PC-3 (cell line): ENCODE data around the gene ABCA3. TPM values are rescaled to one million over a fixed set of nuclear protein-coding genes. Genes with fewer than 3 reads are reported as not detected.
A peak's percentile ranks its signal among the peaks of the same experiment; 100 is the strongest.

ENCODE experiments used
- ATAC-seq: fragments of 200-7000 bp; cut with Tn5 transposase; 2 replicates; pipeline ENCODE4 v1.9.1; 2020; ENCODE audit warnings: mild to moderate bottlenecking, moderate library complexity
- BruUV-seq: library from RNA; stranded (reverse); fragments of 400-500 nt; replicated peaks from 2 replicates; lab custom pipeline; 2021; lab: Mats Ljungman, UMichigan
- CTCF ChIA-PET: fragments of 300-600 bp; sonication (Branson Sonifier 250); formaldehyde crosslinking; loops from one replicate; lab custom pipeline; 2022; ENCODE audit warnings: antibody characterized with exemption; lab: Charles Lee
- POLR2A ChIA-PET: fragments of 300-600 bp; sonication (Branson Sonifier 250); formaldehyde crosslinking; loops from one replicate; lab custom pipeline; 2022; ENCODE audit warnings: antibody characterized with exemption; ENCODE audit not compliant: unreplicated experiment; lab: Charles Lee
- DNase-seq: peaks from one replicate; pipeline ENCODE4 v3.0.0-alpha.2; 2015
- H2AFZ ChIP-seq: fragments of 300-600 bp; sonication (generic); 2 replicates; pipeline ENCODE4 v1.6.0; 2016; ENCODE audit warnings: antibody characterized with exemption, low read length
- H3F3A ChIP-seq: fragments of 300-600 bp; sonication (generic); one replicate; pipeline ENCODE4 v1.6.0; 2017; ENCODE audit warnings: antibody characterized with exemption, low read length, control low read depth, mild to moderate bottlenecking; ENCODE audit not compliant: unreplicated experiment
- H3K27ac ChIP-seq: fragments of 300-600 bp; sonication (generic); 2 replicates; pipeline ENCODE4 v1.5.1; 2016; ENCODE audit warnings: mild to moderate bottlenecking, low read length
- H3K27me3 ChIP-seq: fragments of 300-600 bp; sonication (generic); 2 replicates; pipeline ENCODE4 v1.6.1; 2016; ENCODE audit warnings: low read length, mixed read lengths
- H3K36me3 ChIP-seq: fragments of 300-600 bp; sonication (generic); 2 replicates; pipeline ENCODE4 v1.6.1; 2016; ENCODE audit warnings: low read depth, mixed run types, low read length, mixed read lengths
- H3K4me1 ChIP-seq: fragments of 300-600 bp; sonication (generic); 2 replicates; pipeline ENCODE4 v1.5.1; 2016; ENCODE audit warnings: low read length; ENCODE audit not compliant: insufficient read depth
- H3K4me2 ChIP-seq: fragments of 300-600 bp; sonication (generic); 2 replicates; pipeline ENCODE4 v1.6.0; 2016; ENCODE audit warnings: low read length
- H3K4me3 ChIP-seq: fragments of 300-600 bp; sonication (generic); 2 replicates; pipeline ENCODE4 v1.5.1; 2016; ENCODE audit warnings: mild to moderate bottlenecking, low read length, mixed read lengths
- H3K79me2 ChIP-seq: fragments of 300-600 bp; sonication (generic); 2 replicates; pipeline ENCODE4 v1.6.1; 2017; ENCODE audit warnings: low read length, mixed read lengths
- H3K9ac ChIP-seq: fragments of 300-600 bp; sonication (generic); 2 replicates; pipeline ENCODE4 v1.6.0; 2016; ENCODE audit warnings: mild to moderate bottlenecking, low read length
- H3K9me2 ChIP-seq: fragments of 300-600 bp; sonication (generic); replicated peaks from 2 replicates; pipeline ENCODE4 v1.6.1; 2016; ENCODE audit warnings: mixed run types, low read length, mixed read lengths
- H3K9me3 ChIP-seq: fragments of 300-600 bp; sonication (generic); 2 replicates; pipeline ENCODE4 v1.6.1; 2016; ENCODE audit warnings: low read length, mixed read lengths
- H4K20me1 ChIP-seq: fragments of 300-600 bp; sonication (generic); 2 replicates; pipeline ENCODE4 v1.6.1; 2016; ENCODE audit warnings: low read length, mixed read lengths
- EZH2 ChIP-seq: fragments of 300-600 bp; sonication (generic); IDR thresholded peaks from one replicate; pipeline ENCODE4 v1.6.1; 2017; ENCODE audit warnings: antibody characterized with exemption, mild to moderate bottlenecking, low read length; ENCODE audit not compliant: unreplicated experiment
- EZH2phosphoT487 ChIP-seq: fragments of 300-600 bp; sonication (generic); IDR thresholded peaks from 2 replicates; pipeline ENCODE4 v1.6.1; 2018; ENCODE audit warnings: mild to moderate bottlenecking, antibody characterized with exemption, low read length, borderline replicate concordance
- intact Hi-C: fragments of 100-400 bp; cut with micrococcal nuclease; formaldehyde crosslinking; loops from 2 replicates; pipeline ENCODE4 v1.9.0; 2023
- microRNA-seq: library from miRNA; unstranded; fragments of <30 nt; microRNA quantifications from one replicate; pipeline ENCODE4 v1.1.0, GENCODE V29; 2020; ENCODE audit not compliant: unreplicated experiment
- total RNA-seq: library from RNA; depleted of rRNA; stranded (reverse); fragments of >200 nt; gene quantifications from 2 replicates; pipeline ENCODE4 v1.2.3, GENCODE V29; 2014; rRNA removed
- TF ChIP-seq, protein P1 (sequence below): fragments of 300-600 bp; sonication (generic); conservative IDR thresholded peaks from 2 replicates; pipeline ENCODE4 v1.5.1; 2017; ENCODE audit warnings: antibody characterized with exemption, low read depth, mild to moderate bottlenecking, low read length

The ABCA3 gene
- total RNA-seq, 1 experiment from 2014 or later: 11.0 TPM

DNA sequence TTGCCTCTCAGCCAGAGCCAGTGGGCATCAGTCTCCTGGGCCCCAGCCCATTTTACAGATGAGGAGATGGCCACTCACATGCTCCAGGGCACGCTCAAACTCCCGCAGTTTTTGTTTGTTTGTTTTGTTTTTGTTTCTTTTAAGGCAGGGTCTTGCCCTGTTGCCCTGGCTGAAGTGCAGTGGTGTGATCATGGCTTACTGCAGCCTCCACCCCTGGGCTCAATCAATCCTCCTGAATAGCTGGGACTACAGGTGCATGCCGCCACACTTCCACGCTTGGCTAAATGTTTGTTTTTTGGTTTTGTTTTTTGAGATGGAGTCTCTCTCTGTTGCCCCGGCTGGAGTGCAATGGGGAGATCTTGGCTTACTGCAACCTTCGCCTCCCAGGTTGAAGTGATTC, 113.6 kb downstream of the ABCA3 start:
- Histone ChIP-seq H3K9me3 (no peaks in the 10 kb centered on the region), H3F3A (no peaks in the 10 kb centered on the region), H2AFZ (no peak overlapping the region), H3K27ac (no peak overlapping the region), H3K36me3 (no peaks in the 10 kb centered on the region; the same call in 1 of the 2 replicates), H3K9me2 (no peaks in the 10 kb centered on the region), H4K20me1 (peaks cover 9% of the 10 kb centered on the region; the same call in 1 of the 2 replicates), H3K4me1 (peaks cover 12% of the 10 kb centered on the region), H3K27me3 (no peaks in the 10 kb centered on the region), H3K4me3 (no peak overlapping the region), H3K4me2 (peak overlapping the region; percentile 68; the same call in 1 of the 2 replicates), H3K79me2 (peaks cover 55% of the 10 kb centered on the region), H3K9ac (no peak overlapping the region)
- intact Hi-C loops: no loop called here
- ChIA-PET POLR2A (interaction anchor here (0.5 to 1.1 kb wide), 2 partner anchors 71 to 262 kb away, joined by 3 to 25 read pairs; partner anchors contain the start of genes RPS2 and TRAF7), CTCF (interaction anchor here (1.0 kb wide), 1 partner anchor 33 kb away, joined by 3 read pairs; no protein-coding TSS in a partner anchor)
- TF ChIP-seq EZH2phosphoT487 (no peak), EZH2 (no peak)
- TF ChIP-seq, protein P1, sequence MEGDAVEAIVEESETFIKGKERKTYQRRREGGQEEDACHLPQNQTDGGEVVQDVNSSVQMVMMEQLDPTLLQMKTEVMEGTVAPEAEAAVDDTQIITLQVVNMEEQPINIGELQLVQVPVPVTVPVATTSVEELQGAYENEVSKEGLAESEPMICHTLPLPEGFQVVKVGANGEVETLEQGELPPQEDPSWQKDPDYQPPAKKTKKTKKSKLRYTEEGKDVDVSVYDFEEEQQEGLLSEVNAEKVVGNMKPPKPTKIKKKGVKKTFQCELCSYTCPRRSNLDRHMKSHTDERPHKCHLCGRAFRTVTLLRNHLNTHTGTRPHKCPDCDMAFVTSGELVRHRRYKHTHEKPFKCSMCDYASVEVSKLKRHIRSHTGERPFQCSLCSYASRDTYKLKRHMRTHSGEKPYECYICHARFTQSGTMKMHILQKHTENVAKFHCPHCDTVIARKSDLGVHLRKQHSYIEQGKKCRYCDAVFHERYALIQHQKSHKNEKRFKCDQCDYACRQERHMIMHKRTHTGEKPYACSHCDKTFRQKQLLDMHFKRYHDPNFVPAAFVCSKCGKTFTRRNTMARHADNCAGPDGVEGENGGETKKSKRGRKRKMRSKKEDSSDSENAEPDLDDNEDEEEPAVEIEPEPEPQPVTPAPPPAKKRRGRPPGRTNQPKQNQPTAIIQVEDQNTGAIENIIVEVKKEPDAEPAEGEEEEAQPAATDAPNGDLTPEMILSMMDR: no peak
- no TSS peak for BruUV-seq
- no peak for ATAC-seq
- DNase-seq: no peak

DNA sequence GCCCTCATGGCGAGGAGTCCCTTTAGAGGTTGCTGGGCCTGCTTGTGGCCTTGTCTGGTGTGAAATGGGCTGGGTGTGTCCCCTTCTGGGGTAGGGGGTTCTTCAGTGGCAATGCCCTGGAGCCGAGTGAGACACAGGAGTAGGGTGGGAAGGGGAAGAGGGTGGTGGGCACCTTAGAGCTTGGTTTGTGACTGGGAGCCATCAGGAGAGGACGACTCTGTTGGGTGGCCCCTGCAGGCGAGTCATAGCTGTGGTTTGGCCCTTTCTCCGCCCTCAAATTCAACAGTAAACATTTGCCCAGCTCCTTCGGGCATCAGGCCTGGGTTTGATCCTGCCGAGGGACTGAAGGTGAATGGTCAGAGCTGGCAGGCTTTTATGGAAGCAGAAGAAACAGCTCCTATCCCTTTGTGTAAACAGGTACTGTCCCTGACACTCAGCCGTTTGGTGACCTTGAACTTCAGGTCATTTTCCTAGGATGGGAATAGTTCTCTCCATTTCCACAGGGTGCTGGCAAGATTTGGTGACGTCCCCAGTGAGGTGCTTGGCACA, 114.2 kb downstream of the ABCA3 start:
- H3K9me3 ChIP-seq: no peaks in the 10 kb centered on the region
- no peak overlapping the region for H3K27ac ChIP-seq
- H3K4me3 ChIP-seq: no peak overlapping the region
- POLR2A ChIA-PET: interaction anchor here (0.5 to 1.1 kb wide), 2 partner anchors 71 to 262 kb away, joined by 3 to 25 read pairs; partner anchors contain the start of genes RPS2 and TRAF7
- H3F3A ChIP-seq: no peaks in the 10 kb centered on the region
- TF ChIP-seq, protein P1: no peak
- no peak for TF ChIP-seq EZH2
- TF ChIP-seq EZH2phosphoT487: no peak
- peak; percentile 53 for DNase-seq
- intact Hi-C loops: no loop called here
- peaks cover 9% of the 10 kb centered on the region; the same call in 1 of the 2 replicates for H4K20me1 ChIP-seq
- no peaks in the 10 kb centered on the region for H3K27me3 ChIP-seq
- no peak overlapping the region for H2AFZ ChIP-seq
- H3K79me2 ChIP-seq: peaks cover 55% of the 10 kb centered on the region
- no peak overlapping the region for H3K9ac ChIP-seq
- no TSS peak for BruUV-seq
- H3K36me3 ChIP-seq: no peaks in the 10 kb centered on the region; the same call in 1 of the 2 replicates
- H3K9me2 ChIP-seq: no peaks in the 10 kb centered on the region
- H3K4me1 ChIP-seq: peaks cover 12% of the 10 kb centered on the region
- CTCF ChIA-PET: interaction anchor here (0.6 to 1.0 kb wide), 3 partner anchors 12 to 32 kb away, joined by 3 read pairs; partner anchors contain the start of gene PGP
- peak; percentile 41 for ATAC-seq
- H3K4me2 ChIP-seq: peak overlapping the region; percentile 68

Small RNAs within 50 kb of the gene (microRNA-seq; reads per million reads assigned to microRNA genes)
- gene MIR3677 (1.3 reads per million), gene MIR4717 (not detected)

Other genes starting within 250 kb of the ABCA3 start
- 58.9 and 77.3 TPM in 2 replicates for gene PKD1, start 204.8 kb downstream of the ABCA3 start, total RNA-seq
- 4.6 and 5.6 TPM in 2 replicates for gene RAB26, start 192.1 kb downstream of the ABCA3 start, total RNA-seq
- 44.9 and 50.7 TPM in 2 replicates for gene TRAF7, start 184.9 kb downstream of the ABCA3 start, total RNA-seq
- gene CASKIN1, start 144.1 kb downstream of the ABCA3 start, total RNA-seq: 1.6 and 1.7 TPM in 2 replicates
- gene MLST8, start 135.3 kb downstream of the ABCA3 start, total RNA-seq: 63.3 and 73.6 TPM in 2 replicates
- gene BRICD5, start 129.9 kb downstream of the ABCA3 start, total RNA-seq: 2.1 and 4.8 TPM in 2 replicates
- gene PGP, start 125.9 kb downstream of the ABCA3 start, total RNA-seq: 46.0 and 58.1 TPM in 2 replicates
- gene E4F1, start 117.1 kb downstream of the ABCA3 start, total RNA-seq: 49.0 and 57.7 TPM in 2 replicates
- 1.6 and 2.7 TPM in 2 replicates for gene DNASE1L2, start 104.3 kb downstream of the ABCA3 start, total RNA-seq
- 71.7 and 90.5 TPM in 2 replicates for gene ECI1, start 89.1 kb downstream of the ABCA3 start, total RNA-seq
- 131 and 154 TPM in 2 replicates for gene RNPS1, start 72.6 kb downstream of the ABCA3 start, total RNA-seq
- 26.8 and 31.4 TPM in 2 replicates for gene CCNF, start 88.7 kb upstream of the ABCA3 start, total RNA-seq
- 35.5 and 44.9 TPM in 2 replicates for gene TEDC2, start 119.4 kb upstream of the ABCA3 start, total RNA-seq
- gene NTN3, start 130.6 kb upstream of the ABCA3 start, total RNA-seq: not detected in 2 replicates
- gene TBC1D24, start 134.4 kb upstream of the ABCA3 start, total RNA-seq: 11.3 and 15.2 TPM in 2 replicates
- 67.4 and 80.2 TPM in 2 replicates for gene ATP6V0C, start 173.2 kb upstream of the ABCA3 start, total RNA-seq
- 50.3 and 62.8 TPM in 2 replicates for gene AMDHD2, start 179.6 kb upstream of the ABCA3 start, total RNA-seq
- gene CEMP1, start 190.7 kb upstream of the ABCA3 start, total RNA-seq: 0.46 TPM in 1 of 2 replicates, not detected in the other
- gene PDPK1, start 197.3 kb upstream of the ABCA3 start, total RNA-seq: 13.7 and 18.9 TPM in 2 replicates